SU-DHL-6 (cell line): ENCODE measurements around the gene FOXK1.

Experiments
- H2AFZ ChIP-seq: fragments of 200-600 bp; sonication (generic); 2 replicates; pipeline ENCODE4 v1.6.1; 2014; ENCODE audit warnings: low read depth, mild to moderate bottlenecking, moderate library complexity, mixed read lengths, antibody characterized with exemption, low read length; ENCODE audit not compliant: severe bottlenecking
- H3F3A ChIP-seq: fragments of 200-600 bp; shearing (Covaris generic); 2 replicates; pipeline ENCODE4 v1.6.0; 2016; ENCODE audit warnings: antibody characterized with exemption, mild to moderate bottlenecking; ENCODE audit not compliant: insufficient read depth
- H3K27ac ChIP-seq: fragments of 200-600 bp; sonication (generic); 2 replicates; pipeline ENCODE4 v1.5.1; 2016; ENCODE audit warnings: low read depth, mild to moderate bottlenecking, low read length, moderate library complexity, mixed read lengths
- H3K27me3 ChIP-seq: fragments of 200-600 bp; sonication (generic), shearing (Covaris generic); 2 replicates; pipeline ENCODE4 v1.6.0; 2014; ENCODE audit warnings: mild to moderate bottlenecking, low read length
- H3K36me3 ChIP-seq: fragments of 200-600 bp; sonication (generic); 2 replicates; pipeline ENCODE4 v1.6.1; 2014; ENCODE audit warnings: mild to moderate bottlenecking, low read length, mixed read lengths
- H3K4me2 ChIP-seq: fragments of 300-600, 200-600 bp; shearing (Covaris generic), sonication (generic); 2 replicates; pipeline ENCODE4 v1.6.0; 2014; ENCODE audit warnings: low read length, low read depth, mild to moderate bottlenecking; ENCODE audit not compliant: poor library complexity, severe bottlenecking
- H3K4me3 ChIP-seq: fragments of 200-600 bp; sonication (generic); 2 replicates; pipeline ENCODE4 v1.5.1; 2014; ENCODE audit warnings: antibody characterized with exemption, low read length, mild to moderate bottlenecking, mixed read lengths; ENCODE audit not compliant: insufficient read depth, poor library complexity, severe bottlenecking
- H3K79me2 ChIP-seq: fragments of 200-600 bp; sonication (generic); 2 replicates; pipeline ENCODE4 v1.6.1; 2014; ENCODE audit warnings: mild to moderate bottlenecking, low read length, moderate library complexity; ENCODE audit not compliant: insufficient read depth
- H3K9ac ChIP-seq: fragments of 200-600 bp; sonication (generic); 2 replicates; pipeline ENCODE4 v1.7.0; 2014; ENCODE audit warnings: mild to moderate bottlenecking, low read length
- H3K9me2 ChIP-seq: fragments of 200-600 bp; sonication (generic); replicated peaks from 2 replicates; pipeline ENCODE4 v1.6.1; 2014; ENCODE audit warnings: low read length; ENCODE audit not compliant: insufficient read depth
- H3K9me3 ChIP-seq: fragments of 200-600 bp; sonication (generic); 2 replicates; pipeline ENCODE4 v1.6.1; 2014; ENCODE audit warnings: low read length, mixed read lengths; ENCODE audit not compliant: insufficient read depth
- H4K20me1 ChIP-seq: fragments of 200-600 bp; sonication (generic); 2 replicates; pipeline ENCODE4 v1.6.1; 2014; ENCODE audit warnings: low read depth, mild to moderate bottlenecking, antibody characterized with exemption, low read length, moderate library complexity, mixed read lengths
- EZH2phosphoT487 ChIP-seq: fragments of 200-600 bp; sonication (generic), shearing (Covaris generic); conservative IDR thresholded peaks from 2 replicates; pipeline ENCODE4 v1.6.1; 2018; ENCODE audit warnings: mild to moderate bottlenecking, antibody characterized with exemption, low read length, moderate library complexity, mixed read lengths
- TF ChIP-seq, protein P1 (sequence below): fragments of 200-600 bp; sonication (generic); IDR thresholded peaks from one replicate; pipeline ENCODE4 v1.5.1; 2017; ENCODE audit warnings: antibody characterized with exemption, mild to moderate bottlenecking, low read length, moderate library complexity; ENCODE audit not compliant: insufficient read depth, poor library complexity, severe bottlenecking

Gene FOXK1

DNA sequence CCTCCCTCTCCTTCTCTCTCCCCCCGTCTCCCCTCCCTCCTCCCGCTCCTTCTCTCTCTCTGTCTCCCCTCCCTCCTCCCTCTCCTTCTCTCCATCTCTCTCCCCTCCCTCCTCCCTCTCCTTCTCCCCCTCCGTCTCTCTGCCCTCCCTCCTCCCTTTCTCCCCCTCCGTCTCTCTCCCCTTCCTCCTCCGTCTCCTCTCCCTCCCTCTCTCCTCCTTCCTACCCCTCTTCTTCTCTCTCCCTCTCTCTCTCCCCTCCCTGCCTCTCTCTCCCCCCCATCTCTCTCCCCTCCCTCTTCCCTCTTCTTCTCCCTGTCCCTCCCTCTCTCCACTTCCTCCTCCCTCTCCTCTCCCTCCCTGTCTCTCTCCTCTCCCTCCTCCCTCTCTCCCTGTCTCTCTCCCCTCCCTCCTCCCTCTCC is 125.5 kb downstream of the FOXK1 start:
- no peaks in the 10 kb centered on the region for H3F3A ChIP-seq
- H3K9me2 ChIP-seq = no peaks in the 10 kb centered on the region
- no peak overlapping the region for H3K27ac ChIP-seq
- no peaks in the 10 kb centered on the region for H3K9me3 ChIP-seq
- H3K27me3 ChIP-seq = no peaks in the 10 kb centered on the region
- H3K4me3 ChIP-seq = no peak overlapping the region
- H4K20me1 ChIP-seq = no peaks in the 10 kb centered on the region
- no peaks in the 10 kb centered on the region for H3K79me2 ChIP-seq
- H3K4me2 ChIP-seq = no peak overlapping the region
- H3K9ac ChIP-seq = no peak overlapping the region
- H2AFZ ChIP-seq = no peak overlapping the region
- H3K36me3 ChIP-seq = no peaks in the 10 kb centered on the region
- TF ChIP-seq EZH2phosphoT487 = no peak
- TF ChIP-seq, protein P1, sequence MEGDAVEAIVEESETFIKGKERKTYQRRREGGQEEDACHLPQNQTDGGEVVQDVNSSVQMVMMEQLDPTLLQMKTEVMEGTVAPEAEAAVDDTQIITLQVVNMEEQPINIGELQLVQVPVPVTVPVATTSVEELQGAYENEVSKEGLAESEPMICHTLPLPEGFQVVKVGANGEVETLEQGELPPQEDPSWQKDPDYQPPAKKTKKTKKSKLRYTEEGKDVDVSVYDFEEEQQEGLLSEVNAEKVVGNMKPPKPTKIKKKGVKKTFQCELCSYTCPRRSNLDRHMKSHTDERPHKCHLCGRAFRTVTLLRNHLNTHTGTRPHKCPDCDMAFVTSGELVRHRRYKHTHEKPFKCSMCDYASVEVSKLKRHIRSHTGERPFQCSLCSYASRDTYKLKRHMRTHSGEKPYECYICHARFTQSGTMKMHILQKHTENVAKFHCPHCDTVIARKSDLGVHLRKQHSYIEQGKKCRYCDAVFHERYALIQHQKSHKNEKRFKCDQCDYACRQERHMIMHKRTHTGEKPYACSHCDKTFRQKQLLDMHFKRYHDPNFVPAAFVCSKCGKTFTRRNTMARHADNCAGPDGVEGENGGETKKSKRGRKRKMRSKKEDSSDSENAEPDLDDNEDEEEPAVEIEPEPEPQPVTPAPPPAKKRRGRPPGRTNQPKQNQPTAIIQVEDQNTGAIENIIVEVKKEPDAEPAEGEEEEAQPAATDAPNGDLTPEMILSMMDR = no peak

DNA sequence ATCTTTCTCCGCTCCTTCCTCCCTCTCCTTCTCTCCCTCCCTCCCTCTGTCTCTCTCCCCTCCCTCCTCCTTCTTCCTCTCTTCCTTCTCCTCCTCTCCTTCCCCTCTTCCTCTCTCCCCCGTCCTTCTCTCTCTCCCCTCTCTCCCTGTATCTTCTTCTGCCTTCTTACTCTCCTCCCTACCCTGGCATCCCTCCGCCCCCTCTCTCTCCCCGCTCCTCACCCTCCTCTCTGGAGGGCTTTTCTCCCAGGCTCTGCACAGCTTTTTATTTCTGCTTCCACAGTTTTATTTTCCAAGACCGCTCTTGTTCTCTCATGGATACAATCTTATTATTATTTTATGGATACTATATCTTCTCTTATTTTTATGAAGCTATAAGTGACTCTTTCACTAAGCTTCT is 125.9 kb downstream of the FOXK1 start:
- no peak overlapping the region for H3K4me2 ChIP-seq
- no peak overlapping the region for H2AFZ ChIP-seq
- no peaks in the 10 kb centered on the region for H3K9me2 ChIP-seq

DNA sequence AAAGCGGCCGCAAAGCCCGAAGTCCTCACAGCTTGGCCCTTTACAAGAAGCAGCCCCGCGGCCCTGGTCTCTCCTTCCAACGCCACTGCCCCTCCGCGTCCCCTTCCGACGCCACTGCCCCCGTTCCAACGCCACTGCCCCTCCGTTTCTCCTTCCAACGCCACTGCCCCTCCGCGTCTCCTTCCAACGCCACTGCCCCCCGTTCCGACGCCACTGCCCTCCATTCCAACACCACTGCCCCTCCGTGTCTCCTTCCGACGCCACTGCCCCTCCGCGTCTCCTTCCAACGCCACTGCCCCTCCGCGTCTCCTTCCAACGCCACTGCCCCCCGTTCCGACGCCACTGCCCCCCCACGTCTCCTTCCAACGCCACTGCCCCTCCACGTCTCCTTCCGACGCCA is 126.5 kb downstream of the FOXK1 start:
- Histone ChIP-seq H2AFZ (no peak overlapping the region), H3K9ac (no peak overlapping the region), H3F3A (no peaks in the 10 kb centered on the region), H4K20me1 (no peaks in the 10 kb centered on the region), H3K27ac (no peak overlapping the region), H3K9me2 (no peaks in the 10 kb centered on the region), H3K4me3 (no peak overlapping the region), H3K27me3 (no peaks in the 10 kb centered on the region), H3K9me3 (no peaks in the 10 kb centered on the region), H3K36me3 (no peaks in the 10 kb centered on the region), H3K4me2 (no peak overlapping the region), H3K79me2 (no peaks in the 10 kb centered on the region)
- TF ChIP-seq EZH2phosphoT487 = no peak
- TF ChIP-seq, protein P1 = no peak

More for the DNA sequence above, 125.9 kb downstream of the FOXK1 start:
- no peak overlapping the region for H3K9ac ChIP-seq
- no peaks in the 10 kb centered on the region for H4K20me1 ChIP-seq
- H3K9me3 ChIP-seq = no peaks in the 10 kb centered on the region
- H3K36me3 ChIP-seq = no peaks in the 10 kb centered on the region
- no peak overlapping the region for H3K4me3 ChIP-seq
- H3K27ac ChIP-seq = no peak overlapping the region
- no peaks in the 10 kb centered on the region for H3K79me2 ChIP-seq
- no peaks in the 10 kb centered on the region for H3K27me3 ChIP-seq
- no peaks in the 10 kb centered on the region for H3F3A ChIP-seq
- TF ChIP-seq, protein P1 = no peak
- TF ChIP-seq EZH2phosphoT487 = no peak
